NK-92 (cell line): ENCODE data around the gene CD96.
"Not testable (repeated sequence)": the region's sequence is repeated elsewhere in the genome, so short reads cannot be mapped to it uniquely, and the experiment has no call there.

Experiments
- DNase-seq: peaks from one replicate; lab custom pipeline; 2025; ENCODE audit not compliant: unreplicated experiment; lab: John Stamatoyannopoulos, UW

The CD96 gene

DNA sequence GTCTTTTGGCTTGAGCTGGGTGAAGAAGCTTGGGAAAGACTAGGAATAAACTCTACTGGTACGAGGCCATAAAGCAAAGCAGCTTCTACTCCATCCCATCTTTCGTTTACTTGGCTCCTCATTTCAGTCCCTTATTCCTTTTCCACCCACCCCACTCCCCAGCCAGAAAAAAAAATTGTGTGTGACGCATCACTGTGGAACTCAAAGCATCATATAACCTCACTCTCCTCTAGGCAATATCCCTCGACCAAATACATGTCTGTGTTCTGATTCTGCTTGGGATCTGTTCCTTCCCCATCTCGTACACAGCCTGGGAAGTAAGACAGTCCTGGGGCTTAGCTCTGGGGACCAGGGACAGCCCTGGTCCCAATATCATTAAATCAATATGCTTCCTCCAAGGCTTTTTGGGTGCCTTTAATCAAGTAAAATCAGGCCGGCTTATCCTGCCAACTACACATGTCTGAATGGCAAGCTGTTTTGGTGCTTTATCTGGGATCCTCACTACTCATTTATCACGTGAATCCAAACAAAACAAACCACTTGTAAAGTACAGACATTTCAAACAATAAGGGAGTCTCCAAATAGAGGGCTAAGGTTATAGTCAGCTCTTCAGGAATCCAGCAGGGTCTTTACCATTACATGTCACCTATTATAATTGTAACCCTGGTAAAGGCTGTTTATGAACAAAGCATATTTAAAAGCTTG lies 128.1 kb downstream of the CD96 start:
- no peak for DNase-seq

DNA sequence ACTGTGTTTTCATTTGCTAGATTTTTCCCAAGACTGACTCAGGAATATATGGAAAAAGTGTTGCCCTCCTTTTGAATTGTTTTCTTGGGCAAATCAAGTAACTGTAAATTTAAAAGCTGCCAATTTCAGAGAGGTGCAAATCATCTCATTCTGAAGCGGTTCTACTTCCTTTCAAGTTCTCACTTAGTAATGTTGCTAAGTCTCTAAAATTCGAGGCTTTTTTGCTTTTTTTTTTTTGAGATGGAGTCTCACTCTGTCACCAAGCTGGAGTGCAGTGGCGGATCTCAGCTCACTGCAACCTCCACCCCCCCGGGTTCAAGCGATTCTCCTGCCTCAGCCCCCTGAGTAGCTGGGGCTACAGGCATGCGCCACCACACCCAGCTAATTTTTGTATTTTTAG lies 130.5 kb downstream of the CD96 start:
- not testable (repeated sequence) for DNase-seq

- no peak for DNase-seq
Measured at GRCh38 chr3:111675846-111676210, 133.8 kb downstream of the CD96 start.

DNA sequence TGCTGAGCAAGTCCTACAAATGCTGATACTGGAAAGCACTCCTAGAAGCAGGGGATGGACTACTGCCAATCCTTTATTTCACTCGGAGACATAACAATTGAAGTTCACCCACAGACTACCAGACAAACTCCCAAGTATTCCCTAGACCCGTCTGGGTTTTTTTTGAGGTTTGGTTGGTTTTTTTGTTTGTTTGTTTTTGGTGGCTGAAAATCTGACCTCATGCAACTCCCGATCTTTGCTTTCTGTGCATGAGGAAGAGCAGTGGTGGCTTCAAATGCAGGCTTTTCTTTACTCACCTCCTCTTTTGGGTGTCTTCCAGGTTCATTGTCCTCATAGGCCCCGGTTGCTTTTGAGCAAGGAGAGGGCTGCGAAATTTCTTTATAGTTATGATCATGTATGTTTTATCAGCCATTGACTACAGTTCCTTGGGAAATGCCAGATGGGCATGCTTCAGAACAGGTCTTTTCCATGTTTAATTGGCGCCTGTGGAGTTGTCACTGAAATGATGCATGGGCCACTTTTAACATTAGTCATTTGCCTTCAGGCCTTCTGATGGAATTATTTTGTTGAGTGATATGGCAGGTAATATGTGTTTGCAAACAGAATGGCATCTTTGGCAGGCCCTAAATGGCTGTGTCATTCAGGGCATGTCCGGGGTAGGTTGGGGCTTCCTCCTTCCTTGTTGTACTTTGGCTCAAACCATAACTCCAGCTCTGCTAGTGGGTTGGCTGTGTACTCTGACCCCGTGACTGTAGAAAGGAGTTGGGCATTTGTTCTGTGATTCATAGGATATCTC lies 134.4 kb downstream of the CD96 start:
- DNase-seq: no peak

- no peak for DNase-seq
Measured at GRCh38 chr3:111677007-111677392, 135.0 kb downstream of the CD96 start.

DNA sequence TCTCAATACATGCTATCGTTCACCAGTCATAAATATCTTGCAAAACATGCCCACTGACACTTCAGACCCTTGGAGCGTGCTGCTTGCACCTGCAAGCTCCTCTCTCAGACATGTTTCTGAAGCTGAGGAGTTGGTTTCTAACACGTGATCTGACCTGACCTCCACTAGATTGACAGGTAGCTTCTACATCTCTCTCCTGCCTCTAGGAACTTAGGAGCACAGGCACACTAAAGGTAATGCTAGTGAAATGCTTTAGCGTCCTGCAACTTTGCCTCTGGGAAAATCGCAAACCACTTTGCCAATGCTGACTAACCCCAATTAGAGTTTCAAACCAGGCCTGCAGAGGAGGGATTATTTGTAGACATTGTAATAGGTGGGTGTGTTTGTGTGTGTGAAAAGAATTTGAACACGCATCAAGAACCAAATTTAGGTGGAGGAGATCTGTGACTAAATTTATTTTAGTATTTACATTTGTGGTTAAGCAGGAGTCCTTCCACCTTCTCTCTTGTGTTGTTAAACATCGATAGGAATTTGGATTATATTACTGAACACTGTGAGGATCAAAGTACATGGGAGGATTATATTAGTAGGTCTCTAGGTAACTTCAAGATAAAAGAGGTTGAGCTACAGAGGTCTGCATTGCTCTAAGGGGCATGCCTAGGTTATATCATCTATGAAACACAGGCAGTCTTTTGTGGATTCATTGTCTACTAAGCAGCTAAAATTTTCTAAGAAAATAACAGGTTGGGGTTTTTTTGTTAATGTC lies 139.8 kb downstream of the CD96 start:
- no peak for DNase-seq

DNA sequence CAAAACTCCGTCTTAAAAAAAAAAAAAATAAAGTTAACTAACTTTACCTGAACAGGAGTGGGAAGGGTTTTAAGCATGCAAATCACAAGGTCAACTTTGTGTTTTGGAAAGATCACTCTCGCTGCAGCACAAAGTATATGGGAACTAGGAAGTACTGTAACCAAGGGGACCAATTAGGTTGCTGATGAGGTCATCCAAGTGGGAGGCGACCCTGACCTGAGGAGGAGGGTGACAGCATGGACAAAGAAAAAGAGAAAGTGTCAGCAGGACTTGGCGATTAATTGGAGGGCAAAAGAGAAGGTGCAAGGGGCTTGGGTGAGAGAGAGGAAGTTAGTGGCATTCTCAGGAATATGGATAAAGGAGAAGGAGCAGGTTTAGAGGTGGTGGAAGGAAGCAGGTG lies 142.6 kb downstream of the CD96 start:
- no peak for DNase-seq

GRCh38 chr3:111688190-111688800 lies 146.3 kb downstream of the CD96 start:
- no peak for DNase-seq

GRCh38 chr3:111690242-111690641 lies 148.2 kb downstream of the CD96 start:
- no peak for DNase-seq

GRCh38 chr3:111691293-111691909 lies 149.4 kb downstream of the CD96 start:
- no peak for DNase-seq

GRCh38 chr3:111692593-111693552 lies 150.9 kb downstream of the CD96 start:
- no peak for DNase-seq

GRCh38 chr3:111694471-111694870 lies 152.5 kb downstream of the CD96 start:
- no peak for DNase-seq

DNA sequence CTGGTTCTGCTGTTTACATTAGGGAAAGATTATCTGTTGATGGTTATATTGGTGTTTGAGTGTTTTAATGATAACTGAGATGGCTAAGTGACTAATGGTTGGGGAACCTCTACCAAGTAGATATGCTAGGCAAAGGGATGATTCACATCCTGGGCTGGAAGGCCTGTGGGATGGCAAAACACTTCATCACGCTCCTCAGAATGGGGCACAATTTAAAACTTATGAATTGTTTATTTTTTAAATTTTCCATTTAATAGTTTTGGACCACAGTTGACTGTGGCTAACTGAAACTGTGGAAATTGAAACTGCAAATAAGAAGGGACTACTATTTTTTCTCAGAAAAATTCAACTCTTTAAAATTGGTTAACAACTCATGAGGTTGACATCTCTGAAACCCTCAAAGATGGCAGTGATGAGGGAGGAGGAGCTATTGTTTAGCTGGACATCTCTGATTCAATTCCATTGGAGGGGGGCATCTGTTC lies 153.7 kb downstream of the CD96 start:
- no peak for DNase-seq

DNA sequence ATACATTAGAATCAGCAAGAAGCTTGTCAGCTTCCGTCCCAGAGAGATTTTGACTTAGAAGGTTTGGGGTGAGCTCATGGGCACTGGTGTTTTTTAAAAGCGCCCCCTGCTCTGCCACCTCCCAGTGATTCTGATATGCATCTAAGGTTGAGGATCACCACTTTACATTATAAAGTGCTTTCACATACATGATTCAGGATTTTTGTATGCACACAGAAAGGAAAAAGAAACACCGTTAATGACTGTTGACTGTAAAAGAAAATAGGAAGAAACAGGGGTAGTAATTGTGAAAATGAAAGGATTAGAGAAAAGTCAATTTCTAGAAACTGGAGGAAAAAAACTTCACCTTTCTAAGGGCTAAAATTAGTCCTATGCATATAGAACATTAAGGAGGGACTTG lies 158.1 kb downstream of the CD96 start:
- no peak for DNase-seq

DNA sequence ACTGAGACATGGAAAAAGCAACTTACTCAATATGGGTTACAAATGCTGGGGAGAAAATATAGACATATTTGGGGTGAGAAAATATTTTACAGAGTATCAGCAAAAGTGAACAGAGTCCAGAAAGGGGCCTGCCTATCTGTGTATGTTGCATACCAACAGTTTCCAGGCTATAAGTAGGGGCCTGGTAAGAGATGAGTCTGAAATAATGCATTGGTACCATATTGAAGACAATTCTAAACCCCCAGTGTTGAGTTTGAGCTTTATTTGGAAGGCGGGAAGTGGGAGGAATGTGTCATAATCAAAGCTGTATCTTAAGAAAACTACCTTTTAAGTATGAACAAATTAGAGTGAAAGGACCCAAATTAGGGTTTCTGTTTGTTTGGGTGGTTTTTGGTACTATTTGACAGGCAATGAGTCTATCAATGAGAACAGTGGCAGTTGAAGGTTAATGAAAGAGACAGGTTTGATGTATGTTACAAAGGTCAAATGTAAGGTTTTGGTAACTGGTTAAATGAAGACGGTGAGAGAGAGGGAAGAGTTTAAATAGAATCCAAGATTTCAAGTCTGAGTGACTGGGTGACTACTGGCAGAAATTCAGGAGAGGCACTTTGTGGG lies 159.4 kb downstream of the CD96 start:
- no peak for DNase-seq
